HG02759 (cell line): ENCODE results near the gene MMD2.
A peak's percentile ranks its signal among the peaks of the same experiment; 100 is the strongest.
"Not testable (repeated sequence)": the region's sequence is repeated elsewhere in the genome, so short reads cannot be mapped to it uniquely, and the experiment has no call there.

Experiments
- ATAC-seq: cut with Tn5 transposase; IDR thresholded peaks from one replicate; pipeline ENCODE4 v1.9.1; 2021; ENCODE audit warnings: mild to moderate bottlenecking, moderate library complexity; ENCODE audit not compliant: unreplicated experiment

Gene MMD2, protein sequence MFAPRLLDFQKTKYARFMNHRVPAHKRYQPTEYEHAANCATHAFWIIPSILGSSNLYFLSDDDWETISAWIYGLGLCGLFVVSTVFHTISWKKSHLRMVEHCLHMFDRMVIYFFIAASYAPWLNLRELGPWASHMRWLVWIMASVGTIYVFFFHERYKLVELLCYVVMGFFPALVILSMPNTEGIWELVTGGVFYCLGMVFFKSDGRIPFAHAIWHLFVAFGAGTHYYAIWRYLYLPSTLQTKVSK

DNA sequence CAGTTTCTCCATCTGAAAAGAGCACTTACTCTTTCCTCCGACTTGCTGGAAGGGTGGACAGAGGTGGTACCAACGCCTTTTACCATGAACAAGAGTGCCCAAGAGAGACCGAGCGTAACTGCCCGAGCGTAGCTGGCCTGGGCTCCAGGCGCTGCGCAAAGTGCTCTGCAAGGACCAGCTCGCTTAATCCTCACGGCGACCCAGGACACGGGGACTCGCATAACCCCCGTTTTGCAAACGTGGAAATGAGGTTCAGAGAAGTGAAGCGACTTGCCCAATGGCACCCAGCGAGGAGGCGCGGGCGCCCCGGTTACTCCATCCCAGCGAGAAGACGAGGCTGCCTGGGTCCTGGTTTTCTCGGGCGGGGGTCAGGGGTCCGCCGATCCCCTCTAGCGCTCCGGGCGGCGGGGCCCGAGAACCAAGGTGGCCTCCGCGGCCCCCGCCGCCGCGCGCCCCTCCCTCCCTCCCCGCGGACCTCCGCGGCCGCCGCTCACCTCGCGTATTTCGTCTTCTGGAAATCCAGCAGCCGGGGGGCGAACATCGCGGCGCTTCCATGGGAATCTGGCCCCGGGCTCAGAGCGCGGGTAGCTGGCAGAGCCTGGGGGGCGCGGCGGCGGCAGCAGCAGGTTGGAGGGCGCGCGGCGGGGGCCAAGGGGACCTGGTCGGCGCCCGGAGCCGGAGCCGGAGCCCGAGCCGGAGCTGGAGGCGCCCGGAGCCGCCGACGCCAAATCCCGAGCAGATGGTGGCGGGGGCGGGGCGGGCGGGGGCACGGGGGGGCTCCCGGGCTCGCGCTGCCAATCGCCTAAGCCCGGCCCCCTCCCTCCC lies at the start of gene MMD2:
Gene MMD2, minus strand, starts transcription at position 711 of the 825 bp plus-strand sequence. Its CDS starts 170 bp downstream, at position 541.
- no peak for ATAC-seq

DNA sequence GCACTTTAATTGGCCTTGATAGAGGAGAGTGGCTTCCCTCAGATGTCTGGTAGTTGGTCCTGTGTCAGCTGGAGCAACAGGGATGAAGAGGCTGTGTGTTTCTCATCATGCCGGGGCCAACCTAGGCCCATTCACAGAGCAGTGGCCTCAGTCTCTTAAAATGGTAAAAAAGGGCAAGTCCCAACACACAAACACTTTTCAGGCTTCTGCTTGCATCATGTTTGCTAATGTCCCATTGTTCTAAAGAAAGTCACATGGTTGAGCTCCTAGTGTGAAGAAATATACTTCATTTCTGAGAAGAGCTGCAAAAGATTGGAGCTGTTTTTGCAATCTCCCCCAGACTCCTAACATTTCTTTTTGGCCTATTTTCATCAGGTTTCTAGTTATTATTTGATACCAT lies 46.1 kb upstream of the MMD2 start:
- no peak for ATAC-seq

DNA sequence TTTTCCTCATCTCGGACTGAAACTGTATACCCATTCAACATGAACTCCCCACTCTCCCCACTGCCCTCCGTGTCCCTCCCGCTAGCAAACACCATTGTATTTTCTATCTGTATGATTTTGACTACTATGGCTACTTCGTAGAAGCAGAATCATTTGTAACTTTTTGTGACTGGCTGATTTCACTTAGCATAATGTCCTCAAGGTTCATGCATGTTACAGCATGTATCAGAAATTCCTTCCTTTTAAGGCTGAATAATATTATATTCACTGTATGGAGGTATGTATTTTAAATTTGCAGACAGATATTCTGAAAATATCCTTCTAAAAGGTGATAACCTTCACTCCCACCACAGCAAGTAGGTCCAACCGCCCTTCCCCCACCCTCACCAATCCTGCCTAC lies 42.9 kb upstream of the MMD2 start:
- no peak for ATAC-seq

DNA sequence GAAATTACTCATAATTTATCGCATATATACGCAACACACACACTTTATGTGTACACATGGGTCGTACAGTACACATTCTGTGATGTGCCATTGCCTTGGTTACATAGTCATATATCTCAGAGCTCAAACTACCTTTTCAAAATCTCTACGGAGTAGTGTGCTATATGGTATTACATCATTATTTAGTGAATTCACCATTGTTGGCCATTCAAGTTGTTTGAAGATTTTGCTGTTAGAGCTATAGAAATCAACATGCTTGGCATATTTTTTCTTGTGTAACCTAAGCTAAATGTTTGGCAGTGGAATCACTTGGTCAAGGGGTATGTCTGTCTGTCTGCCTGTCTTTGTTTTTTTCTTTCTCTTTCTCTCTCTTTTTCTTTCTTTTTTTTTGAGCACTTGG lies 42.0 kb upstream of the MMD2 start:
- no peak for ATAC-seq

DNA sequence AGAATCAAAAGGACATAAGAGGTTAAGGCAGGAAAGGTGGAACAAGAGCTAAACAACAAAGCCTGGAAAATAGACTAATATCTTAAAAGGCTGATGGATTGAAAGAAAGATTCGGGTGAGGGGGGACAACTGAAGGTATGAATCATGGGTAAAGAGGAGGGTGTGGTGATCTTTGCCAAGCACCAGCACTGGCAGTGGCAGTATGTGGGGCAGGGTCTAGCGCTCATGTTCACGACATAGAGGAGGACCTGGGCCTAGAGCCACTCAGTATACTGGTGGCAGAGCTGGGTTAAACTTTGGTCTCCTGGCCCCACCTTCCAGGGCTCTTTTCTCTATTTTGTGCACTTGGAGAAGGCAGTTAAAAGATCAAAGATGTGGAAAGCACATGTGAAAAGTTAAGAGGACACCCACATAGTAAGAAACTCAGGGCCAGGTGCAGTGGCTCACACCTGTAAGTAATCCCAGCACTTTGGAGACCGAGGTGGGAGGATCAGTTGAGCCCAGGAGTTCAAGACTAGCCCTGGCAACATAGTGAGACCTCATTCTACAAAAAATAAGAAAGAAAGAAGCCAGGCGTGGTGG lies 40.5 kb upstream of the MMD2 start:
- ATAC-seq = no peak

DNA sequence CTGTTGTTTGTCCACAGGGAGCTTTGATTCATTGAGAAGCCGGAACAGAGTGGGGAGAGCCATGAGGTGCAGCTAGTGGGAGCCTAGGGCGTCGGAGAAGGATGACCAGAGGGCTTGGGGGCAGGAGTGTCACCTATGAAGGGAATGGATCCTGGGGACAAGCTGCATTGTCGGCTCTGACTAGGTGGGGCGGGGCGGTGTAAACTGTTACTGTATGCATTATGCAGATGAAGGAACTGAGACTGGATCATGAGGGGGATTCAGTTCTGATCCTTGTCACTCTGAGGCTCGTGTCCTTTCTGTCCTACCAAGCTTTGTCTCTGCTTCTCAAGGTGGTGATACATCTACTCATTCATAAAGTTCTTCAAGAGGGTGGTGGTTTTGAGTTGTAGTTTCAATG lies 39.9 kb upstream of the MMD2 start:
- ATAC-seq = no peak

DNA sequence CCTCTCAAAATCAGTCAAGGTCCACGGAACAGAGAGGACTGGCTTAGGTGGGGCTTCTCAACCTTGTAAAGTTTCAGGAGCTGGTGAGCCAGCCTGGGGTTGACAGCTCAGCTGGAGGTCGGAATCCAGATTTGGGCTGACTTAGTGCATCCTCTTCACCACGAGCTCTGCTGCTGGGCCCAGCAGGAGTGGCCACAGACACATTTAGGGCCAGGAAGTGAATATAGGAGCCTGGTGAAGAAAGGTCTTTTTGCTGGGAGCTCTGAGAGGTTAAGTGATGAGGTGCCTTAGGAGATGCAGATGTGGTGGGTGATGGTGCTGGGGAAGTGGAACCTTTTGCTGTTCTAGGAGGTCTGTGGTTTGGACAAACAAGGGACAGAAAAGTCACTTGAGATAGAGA lies 39.3 kb upstream of the MMD2 start:
- no peak for ATAC-seq

DNA sequence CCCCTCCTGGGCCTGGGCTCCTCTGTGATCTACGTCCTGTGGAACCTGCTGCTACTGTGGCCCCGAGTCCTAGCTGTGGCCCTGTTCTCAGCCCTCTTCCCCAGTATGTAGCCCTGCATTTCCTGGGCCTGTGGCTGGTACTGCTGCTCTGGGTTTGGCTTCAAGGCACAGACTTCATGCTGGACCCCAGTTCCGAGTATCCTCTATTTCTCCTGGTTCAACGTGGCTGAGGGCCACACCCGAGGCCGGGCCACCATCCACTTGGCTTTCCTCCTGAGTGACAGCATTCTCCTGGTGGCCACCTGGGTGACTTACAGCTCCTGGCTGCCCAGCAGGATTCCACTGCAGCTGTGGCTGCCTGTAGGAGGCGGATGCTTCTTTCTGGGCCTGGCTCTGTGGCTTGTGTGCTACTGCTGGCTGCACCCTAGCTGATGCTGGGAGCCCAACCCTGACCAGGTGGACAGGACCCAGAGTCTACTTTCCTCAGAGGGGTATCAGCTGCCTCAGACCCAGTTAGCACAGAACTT lies 37.8 kb upstream of the MMD2 start:
- no peak for ATAC-seq

DNA sequence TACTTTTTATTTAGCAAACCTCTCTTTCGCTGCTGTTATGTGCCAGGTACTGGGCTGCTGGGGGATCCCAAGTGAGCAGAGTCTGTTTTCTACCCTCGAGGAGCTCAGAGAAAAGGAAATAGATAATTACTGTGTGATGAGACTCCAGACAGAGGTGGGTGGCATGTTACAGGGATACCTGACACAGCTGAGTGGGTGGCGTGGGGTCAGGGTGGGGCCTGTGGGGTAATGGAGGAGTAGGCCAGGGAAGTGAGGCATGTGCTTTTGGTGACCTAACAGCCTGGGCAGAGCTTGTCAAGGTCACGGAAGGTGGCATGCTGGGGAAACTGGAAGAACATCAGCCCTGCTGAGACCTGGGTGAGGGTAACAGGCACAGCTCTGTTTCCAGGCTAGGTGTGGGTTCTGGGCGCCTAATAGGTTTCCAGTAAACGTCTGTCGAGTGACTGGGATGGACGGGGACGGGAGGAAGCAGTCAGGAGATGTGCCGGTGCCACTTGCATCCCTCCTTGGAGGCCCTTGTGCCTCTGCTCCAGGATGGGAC lies 36.5 kb upstream of the MMD2 start:
- no peak for ATAC-seq

DNA sequence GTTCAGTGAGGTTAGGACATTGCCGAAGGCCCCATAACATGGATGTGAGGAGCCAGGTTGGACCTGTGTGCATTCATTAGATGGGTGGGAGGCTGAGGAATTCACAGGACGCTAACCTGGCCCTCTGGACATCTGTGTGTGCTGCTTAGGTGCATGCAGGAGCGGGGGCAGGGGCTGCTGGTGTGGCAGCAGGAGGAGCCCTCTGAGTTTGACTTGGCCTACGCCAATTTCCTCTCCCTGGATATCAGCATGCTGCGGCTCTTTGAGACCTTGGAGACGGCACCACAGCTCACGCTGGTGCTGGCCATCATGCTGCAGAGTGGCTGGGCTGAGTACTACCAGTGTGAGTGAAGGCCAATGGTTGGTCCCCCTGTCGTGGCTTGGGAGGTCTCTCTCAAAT lies 34.5 kb upstream of the MMD2 start:
- no peak for ATAC-seq

DNA sequence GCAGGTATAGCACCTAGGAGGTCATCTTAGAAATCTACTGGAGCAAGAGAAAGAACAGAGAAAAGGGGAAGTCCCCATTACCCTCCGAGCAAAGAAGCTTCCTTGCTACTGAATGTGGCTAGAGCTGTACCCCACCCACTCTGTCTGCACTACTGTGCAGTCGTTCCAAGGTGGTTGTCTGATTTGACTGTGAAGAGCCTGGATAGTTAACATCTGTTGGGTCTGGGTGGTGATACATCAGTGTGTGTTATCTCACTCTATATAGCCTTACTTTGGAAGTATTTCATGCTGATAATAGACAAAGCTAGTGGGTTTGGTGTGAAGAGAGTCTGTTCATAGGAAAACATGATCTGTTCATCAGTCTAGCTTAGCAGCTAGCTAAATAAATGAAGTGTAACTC lies 23.8 kb upstream of the MMD2 start:
- ATAC-seq = peak; percentile 71

DNA sequence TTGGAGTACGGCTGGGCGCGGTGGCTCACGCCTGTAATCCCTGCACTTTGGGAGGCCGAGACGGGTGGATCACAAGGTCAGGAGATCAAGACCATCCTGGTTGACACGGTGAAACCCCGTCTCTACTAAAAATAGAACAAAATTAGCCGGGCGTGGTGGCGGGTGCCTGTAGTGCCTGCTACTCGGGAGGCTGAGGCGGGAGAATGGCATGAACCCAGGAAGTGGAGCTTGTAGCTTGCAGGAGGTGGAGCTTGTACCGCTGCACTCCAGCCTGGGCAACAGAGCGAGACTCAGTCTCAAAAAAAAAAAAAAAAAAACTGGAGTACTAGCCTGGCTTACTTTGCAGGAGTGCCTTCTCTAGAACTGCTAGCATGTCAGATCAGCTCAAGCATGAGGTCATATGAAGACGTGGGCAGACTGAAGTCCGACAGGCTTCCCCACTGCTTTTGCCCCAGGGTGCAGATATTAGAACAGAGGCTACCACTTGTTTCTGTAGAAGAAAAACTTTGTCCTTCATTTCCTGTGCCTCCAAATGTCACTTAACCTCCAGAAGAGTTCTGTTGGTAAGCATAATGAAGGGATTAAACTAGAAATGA lies 22.4 kb upstream of the MMD2 start:
- ATAC-seq = not testable (repeated sequence)

DNA sequence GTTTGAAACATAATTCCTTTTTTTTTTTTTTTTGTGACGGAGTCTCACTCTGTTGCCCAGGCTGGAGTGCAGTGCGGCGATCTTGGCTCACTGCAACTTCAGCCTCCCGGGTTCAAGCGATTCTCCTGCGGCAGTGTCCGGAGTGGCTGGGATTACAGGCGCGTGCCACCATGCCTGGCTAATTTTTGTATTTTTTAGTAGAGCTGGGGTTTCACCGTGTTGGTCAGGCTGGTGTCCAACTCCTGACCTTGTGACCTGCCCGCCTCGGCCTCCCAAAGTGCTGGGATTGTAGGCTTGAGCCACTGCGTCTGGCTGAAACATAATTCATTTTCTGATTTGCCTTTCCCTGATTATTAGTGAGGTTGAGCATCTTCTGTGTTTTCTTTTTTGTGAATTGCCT lies 16.6 kb upstream of the MMD2 start:
- ATAC-seq = not testable (repeated sequence)

DNA sequence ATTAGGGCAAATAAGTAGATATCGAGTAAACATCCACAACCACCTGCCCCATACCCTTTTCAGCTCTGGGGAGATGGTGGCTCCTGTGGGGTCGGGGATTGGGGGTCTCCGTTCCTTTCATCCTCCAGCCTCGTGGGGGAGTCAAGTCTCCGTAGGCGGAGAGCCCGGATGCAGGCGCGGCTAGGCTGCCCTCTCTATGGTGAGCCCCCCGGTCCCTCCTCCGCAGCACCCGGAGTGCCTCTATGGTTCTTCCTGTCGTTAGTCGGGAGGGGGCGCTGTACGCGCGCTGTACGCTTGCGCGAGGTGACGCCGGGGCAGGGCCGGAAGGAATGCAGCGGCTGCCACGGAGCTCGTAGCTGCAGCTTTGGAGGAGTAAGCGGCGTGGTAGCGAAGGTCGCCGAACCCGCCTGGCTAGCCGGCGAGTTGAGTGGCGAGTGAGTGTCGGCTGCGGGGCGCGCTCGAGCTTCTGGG lies 14.8 kb upstream of the MMD2 start:
- ATAC-seq = peak; percentile 90

DNA sequence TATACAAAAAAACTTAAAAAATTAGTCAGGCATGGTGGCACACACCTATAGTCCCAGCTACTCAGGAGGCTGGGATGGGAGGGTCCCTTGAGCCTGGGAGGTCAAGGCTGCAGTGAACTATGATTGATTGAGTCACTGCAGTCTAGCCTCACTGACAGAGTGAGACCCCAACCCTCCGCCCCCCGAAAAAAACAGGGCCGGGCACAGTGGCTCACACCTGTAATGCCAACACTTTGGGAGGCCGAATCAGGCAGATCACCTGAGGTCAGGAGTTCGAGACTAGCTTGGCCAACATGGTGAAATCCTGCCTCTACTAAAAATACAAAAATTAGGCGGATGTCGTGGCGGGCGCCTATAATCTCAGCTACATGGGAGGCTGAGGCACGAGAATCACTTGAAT lies 13.5 kb upstream of the MMD2 start:
- ATAC-seq = not testable (repeated sequence)

DNA sequence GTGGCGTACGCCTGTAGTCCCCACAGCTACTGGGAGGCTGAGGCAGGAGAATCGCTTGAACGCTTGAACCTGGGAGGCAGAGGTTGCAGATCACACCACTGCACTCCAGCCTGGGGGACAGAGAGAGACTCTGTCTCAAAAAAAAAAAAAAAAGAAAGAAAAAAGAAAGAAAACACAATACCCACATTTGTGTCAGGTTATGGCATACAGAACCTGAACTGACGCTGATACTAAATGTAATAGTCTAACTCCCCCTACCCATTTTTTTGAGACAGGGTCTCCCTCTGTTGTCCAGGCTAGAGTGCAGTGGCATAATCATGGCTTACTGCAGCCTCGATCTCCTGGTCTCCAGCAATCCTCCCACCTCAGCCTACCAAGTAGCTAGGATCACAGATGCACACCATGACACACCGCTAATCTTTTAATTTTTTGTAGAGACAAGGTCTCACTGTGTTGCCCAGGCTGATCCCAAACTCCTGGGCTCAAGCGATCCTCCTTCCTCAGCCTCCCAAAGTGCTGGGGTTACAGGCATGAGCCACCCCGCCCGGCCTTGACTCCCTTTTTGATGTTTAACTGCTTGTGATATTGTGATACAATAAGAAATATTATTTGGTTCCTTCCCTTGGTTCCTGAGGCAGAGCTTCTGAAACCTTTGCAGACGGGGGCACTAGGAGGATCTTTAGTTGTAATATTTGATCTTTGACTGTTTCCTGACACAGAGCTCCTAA lies 6.5 kb upstream of the MMD2 start:
- ATAC-seq = no peak

DNA sequence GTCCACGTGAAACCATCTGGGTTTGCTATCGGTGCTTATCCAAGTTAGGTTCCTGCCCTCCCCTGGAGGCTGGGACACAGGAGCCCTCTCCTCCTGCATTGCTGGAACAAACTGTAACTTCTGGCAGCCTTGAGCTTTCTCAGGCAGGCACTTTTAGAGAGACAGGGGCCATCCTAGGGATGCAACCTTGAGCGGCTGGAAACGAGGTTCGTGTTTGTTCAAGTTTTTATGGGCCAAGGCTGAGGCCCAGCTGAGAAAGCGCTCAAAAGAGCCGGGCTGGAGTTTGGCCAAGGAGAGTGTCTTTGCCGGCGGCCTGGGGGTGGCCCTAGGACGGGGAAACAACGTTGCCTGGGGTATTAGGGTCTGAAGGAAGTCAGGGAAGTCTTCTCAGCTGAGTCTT lies 5.5 kb upstream of the MMD2 start:
- ATAC-seq = no peak

DNA sequence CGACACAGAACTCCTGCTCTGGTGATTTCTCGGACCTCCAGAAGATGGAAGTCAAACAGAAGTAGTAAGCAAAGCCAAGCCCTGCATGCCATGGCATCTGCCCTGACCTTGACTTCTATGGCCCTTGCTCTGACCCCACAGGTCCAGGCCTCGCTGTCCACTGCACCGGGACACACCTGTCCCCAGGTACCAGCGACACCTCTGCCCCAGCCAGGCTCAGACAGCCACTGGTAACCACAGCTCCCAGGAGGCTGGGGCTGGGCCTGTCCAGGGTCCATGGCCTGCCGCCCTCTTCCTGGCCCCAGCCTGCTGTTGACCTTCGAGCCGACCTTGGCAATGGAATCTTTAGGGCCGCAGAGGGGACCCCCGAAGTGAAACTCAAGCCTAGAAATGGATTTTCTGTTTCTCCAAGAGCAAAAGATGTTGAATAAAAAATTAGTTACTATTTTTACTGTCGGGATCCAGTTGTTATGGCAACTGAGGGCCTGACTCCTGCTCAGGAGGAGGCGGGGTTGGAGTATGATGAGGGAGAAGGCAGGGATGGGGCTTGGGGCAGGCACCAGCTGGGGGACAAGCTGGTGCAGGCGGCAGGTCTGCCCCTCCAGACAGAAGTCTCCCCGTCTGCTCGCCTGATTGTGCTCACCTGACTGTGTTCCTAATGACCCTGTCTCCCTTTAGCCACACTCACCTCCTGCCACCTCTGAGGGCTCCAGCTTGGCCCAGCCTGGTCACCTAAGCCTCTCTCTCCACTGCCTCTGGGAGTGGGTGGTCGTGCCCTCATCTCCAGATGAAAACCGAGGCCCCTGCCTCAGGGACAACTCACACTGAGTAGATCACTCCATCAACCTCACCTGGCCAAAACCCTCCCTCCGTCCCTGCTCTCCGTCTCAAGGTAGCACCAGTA lies 4.1 kb upstream of the MMD2 start:
- ATAC-seq = no peak

DNA sequence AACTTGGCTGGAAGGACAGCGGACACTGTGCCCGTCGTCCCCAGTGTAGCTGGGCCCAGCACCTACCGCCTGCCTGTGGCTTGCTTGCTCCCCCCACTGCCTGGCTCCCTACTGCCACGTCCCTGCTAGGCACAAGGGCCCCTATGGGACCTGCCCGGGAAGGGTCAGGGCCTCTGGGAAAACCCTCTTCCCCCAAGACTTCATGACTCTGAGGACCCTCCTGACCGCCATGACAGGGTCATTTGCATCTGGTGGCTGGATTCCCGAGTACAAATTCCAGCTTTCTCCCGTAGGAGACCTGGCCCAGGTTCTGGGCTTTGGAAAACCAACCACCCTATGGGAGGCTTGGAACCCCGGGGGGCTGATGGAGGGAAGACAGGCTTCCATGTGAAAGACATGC lies 1.4 kb upstream of the MMD2 start:
- ATAC-seq = no peak
